WTC11 (cell line): Measurements from ENCODE around the gene TTC39A. TPM values are rescaled to one million over a fixed set of nuclear protein-coding genes. Genes with fewer than 3 reads are reported as not detected.

Source experiments
- ATAC-seq: fragments of 200-7000 bp; cut with Tn5 transposase; 2 replicates; pipeline ENCODE4 v1.10.0; 2021; ENCODE audit warnings: mild to moderate bottlenecking, moderate library complexity
- CTCF ChIA-PET: fragments of 300-600 bp; sonication (Branson Sonifier 250); formaldehyde crosslinking; loops from one replicate; lab custom pipeline; 2021; ENCODE audit warnings: antibody characterized with exemption; lab: Charles Lee
- POLR2A ChIA-PET: fragments of 350-600 bp; sonication (Branson Sonifier 250); formaldehyde crosslinking; loops from one replicate; lab custom pipeline; 2021; ENCODE audit warnings: antibody characterized with exemption; lab: Charles Lee
- DNase-seq: peaks from one replicate; pipeline ENCODE4 v3.0.0; 2021; ENCODE audit warnings: low spot score
- H3K27ac Mint-ChIP-seq: 2 replicates; pipeline ENCODE4 v1.8.0; 2021; ENCODE audit warnings: mixed read lengths
- H3K27me3 Mint-ChIP-seq: 2 replicates; pipeline ENCODE4 v1.8.0; 2021; ENCODE audit warnings: low read depth, mild to moderate bottlenecking, moderate library complexity, mixed read lengths
- H3K36me3 Mint-ChIP-seq: 2 replicates; pipeline ENCODE4 v1.8.0; 2021; ENCODE audit warnings: mixed read lengths
- H3K4me1 Mint-ChIP-seq: 2 replicates; pipeline ENCODE4 v1.8.0; 2022; ENCODE audit warnings: mixed read lengths
- H3K4me3 Mint-ChIP-seq: 2 replicates; pipeline ENCODE4 v1.8.0; 2021; ENCODE audit warnings: mild to moderate bottlenecking, moderate library complexity, mixed read lengths
- H3K9me3 Mint-ChIP-seq: 2 replicates; pipeline ENCODE4 v1.8.0; 2021; ENCODE audit warnings: mixed read lengths
- ARID4B ChIP-seq: sonication (generic); formaldehyde crosslinking; IDR thresholded peaks from 2 replicates; pipeline ENCODE4 v1.8.0; 2023; ENCODE audit warnings: missing genetic modification reagents, mild to moderate bottlenecking, borderline replicate concordance
- ATF3 ChIP-seq: sonication (generic); formaldehyde crosslinking; conservative IDR thresholded peaks from 2 replicates; pipeline ENCODE4 v1.8.1; 2022; ENCODE audit warnings: mild to moderate bottlenecking, missing genetic modification reagents
- CREM ChIP-seq: sonication (generic); formaldehyde crosslinking; IDR thresholded peaks from 2 replicates; pipeline ENCODE4 v1.8.1; 2022; ENCODE audit warnings: mild to moderate bottlenecking, missing genetic modification reagents, moderate library complexity
- GTF2I ChIP-seq: fragments of 250-450 bp; sonication (Bioruptor Pico); conservative IDR thresholded peaks from 2 replicates; pipeline ENCODE4 v1.4.0; 2021; ENCODE audit warnings: mild to moderate bottlenecking
- JUN ChIP-seq: sonication (generic); formaldehyde crosslinking; IDR thresholded peaks from 2 replicates; pipeline ENCODE4 v1.8.0; 2023; ENCODE audit warnings: mild to moderate bottlenecking, missing genetic modification reagents
- RELA ChIP-seq: sonication (generic); formaldehyde crosslinking; IDR thresholded peaks from 2 replicates; pipeline ENCODE4 v1.8.1; 2022; ENCODE audit warnings: missing genetic modification reagents, mild to moderate bottlenecking, borderline replicate concordance
- TEAD4 ChIP-seq: sonication (generic); formaldehyde crosslinking; IDR thresholded peaks from 2 replicates; pipeline ENCODE4 v1.8.0; 2022; ENCODE audit warnings: mild to moderate bottlenecking, missing genetic modification reagents
- ZBTB43 ChIP-seq: sonication (generic); formaldehyde crosslinking; IDR thresholded peaks from 2 replicates; pipeline ENCODE4 v1.8.1; 2023; ENCODE audit warnings: mild to moderate bottlenecking, missing genetic modification reagents
- ZNF263 ChIP-seq: sonication (generic); formaldehyde crosslinking; IDR thresholded peaks from 2 replicates; pipeline ENCODE4 v1.8.1; 2022; ENCODE audit warnings: low read depth, mild to moderate bottlenecking, moderate library complexity, missing genetic modification reagents
- ZNF317 ChIP-seq: sonication (generic); formaldehyde crosslinking; IDR thresholded peaks from 2 replicates; pipeline ENCODE4 v1.8.1; 2023; ENCODE audit warnings: low read depth, mild to moderate bottlenecking, moderate library complexity, missing genetic modification reagents, borderline replicate concordance
- ZNF396 ChIP-seq: fragments of 250-450 bp; sonication (Bioruptor Pico); IDR thresholded peaks from 2 replicates; pipeline ENCODE4 v1.8.0; 2021; ENCODE audit warnings: mild to moderate bottlenecking, moderate library complexity, borderline replicate concordance
- ZNF532 ChIP-seq: fragments of 250-450 bp; sonication (Bioruptor Pico); IDR thresholded peaks from 2 replicates; pipeline ENCODE4 v1.9.0; 2021; ENCODE audit warnings: mild to moderate bottlenecking, borderline replicate concordance
- total RNA-seq: library from RNA; stranded (reverse); gene quantifications from 3 replicates; pipeline ENCODE4 v1.2.3, GENCODE V29; 2021
- TF ChIP-seq, protein P1 (sequence below): fragments of 250-450 bp; sonication (Bioruptor Pico); IDR thresholded peaks from 2 replicates; pipeline ENCODE4 v1.9.0; 2021; ENCODE audit warnings: mild to moderate bottlenecking
- TF ChIP-seq, protein P2 (sequence below): sonication (generic); formaldehyde crosslinking; IDR thresholded peaks from 2 replicates; pipeline ENCODE4 v1.8.0; 2022; ENCODE audit warnings: mild to moderate bottlenecking, missing genetic modification reagents
- TF ChIP-seq, protein P3 (sequence below): sonication (generic); formaldehyde crosslinking; IDR thresholded peaks from 2 replicates; pipeline ENCODE4 v1.8.0; 2023; ENCODE audit warnings: missing genetic modification reagents

The TTC39A gene
- total RNA-seq, 1 experiment from 2014 or later: 3.4 TPM

GRCh38 chr1:51306950-51307349, 23.4 kb downstream of the TTC39A start (continued):
- no peak for TF ChIP-seq ZNF532
- no peak for TF ChIP-seq TEAD4 (CRISPR knock-in tag)
- TF ChIP-seq, protein P1, sequence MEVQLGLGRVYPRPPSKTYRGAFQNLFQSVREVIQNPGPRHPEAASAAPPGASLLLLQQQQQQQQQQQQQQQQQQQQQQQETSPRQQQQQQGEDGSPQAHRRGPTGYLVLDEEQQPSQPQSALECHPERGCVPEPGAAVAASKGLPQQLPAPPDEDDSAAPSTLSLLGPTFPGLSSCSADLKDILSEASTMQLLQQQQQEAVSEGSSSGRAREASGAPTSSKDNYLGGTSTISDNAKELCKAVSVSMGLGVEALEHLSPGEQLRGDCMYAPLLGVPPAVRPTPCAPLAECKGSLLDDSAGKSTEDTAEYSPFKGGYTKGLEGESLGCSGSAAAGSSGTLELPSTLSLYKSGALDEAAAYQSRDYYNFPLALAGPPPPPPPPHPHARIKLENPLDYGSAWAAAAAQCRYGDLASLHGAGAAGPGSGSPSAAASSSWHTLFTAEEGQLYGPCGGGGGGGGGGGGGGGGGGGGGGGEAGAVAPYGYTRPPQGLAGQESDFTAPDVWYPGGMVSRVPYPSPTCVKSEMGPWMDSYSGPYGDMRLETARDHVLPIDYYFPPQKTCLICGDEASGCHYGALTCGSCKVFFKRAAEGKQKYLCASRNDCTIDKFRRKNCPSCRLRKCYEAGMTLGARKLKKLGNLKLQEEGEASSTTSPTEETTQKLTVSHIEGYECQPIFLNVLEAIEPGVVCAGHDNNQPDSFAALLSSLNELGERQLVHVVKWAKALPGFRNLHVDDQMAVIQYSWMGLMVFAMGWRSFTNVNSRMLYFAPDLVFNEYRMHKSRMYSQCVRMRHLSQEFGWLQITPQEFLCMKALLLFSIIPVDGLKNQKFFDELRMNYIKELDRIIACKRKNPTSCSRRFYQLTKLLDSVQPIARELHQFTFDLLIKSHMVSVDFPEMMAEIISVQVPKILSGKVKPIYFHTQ: no peak
- TF ChIP-seq ARID4B (CRISPR knock-in tag): no peak
- TF ChIP-seq, protein P2, sequence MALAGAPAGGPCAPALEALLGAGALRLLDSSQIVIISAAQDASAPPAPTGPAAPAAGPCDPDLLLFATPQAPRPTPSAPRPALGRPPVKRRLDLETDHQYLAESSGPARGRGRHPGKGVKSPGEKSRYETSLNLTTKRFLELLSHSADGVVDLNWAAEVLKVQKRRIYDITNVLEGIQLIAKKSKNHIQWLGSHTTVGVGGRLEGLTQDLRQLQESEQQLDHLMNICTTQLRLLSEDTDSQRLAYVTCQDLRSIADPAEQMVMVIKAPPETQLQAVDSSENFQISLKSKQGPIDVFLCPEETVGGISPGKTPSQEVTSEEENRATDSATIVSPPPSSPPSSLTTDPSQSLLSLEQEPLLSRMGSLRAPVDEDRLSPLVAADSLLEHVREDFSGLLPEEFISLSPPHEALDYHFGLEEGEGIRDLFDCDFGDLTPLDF (CRISPR knock-in tag): no peak
- TF ChIP-seq ZNF317: no peak
- TF ChIP-seq CREM: no peak
- TF ChIP-seq, all 79 proteins: peak for 0

DNA sequence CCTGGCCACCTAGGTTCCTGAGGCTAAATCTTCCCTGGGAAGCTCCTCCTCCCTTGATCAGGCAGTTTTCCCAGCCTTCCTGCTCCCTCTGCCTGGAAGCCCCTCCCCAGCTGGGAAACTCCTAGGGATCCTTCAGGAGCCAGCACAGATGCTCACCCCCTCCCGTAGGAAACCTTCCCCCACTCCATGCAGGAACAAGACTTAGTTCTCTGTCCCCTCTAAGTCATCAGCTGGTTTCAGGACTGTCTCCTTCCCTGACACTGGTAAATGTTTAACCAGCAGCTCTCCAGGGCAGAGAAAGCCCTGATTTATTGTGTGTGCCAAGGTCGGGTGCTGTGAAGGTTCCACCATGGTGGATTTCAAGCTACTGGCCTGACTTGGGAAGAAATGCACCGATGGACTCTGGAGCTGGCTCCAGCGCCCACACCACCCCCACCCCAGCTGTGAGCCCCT, 25.0 kb downstream of the TTC39A start:
- ChIA-PET CTCF (interaction anchor here (0.8 to 2.8 kb wide), 5 partner anchors 8 to 64 kb away, joined by 3 to 46 read pairs (median 3); no protein-coding TSS in a partner anchor), POLR2A (interaction anchor here (1.2 kb wide), 1 partner anchor 9 kb away, joined by 3 read pairs; no protein-coding TSS in a partner anchor)
- no peaks in the 10 kb centered on the region for H3K9me3 Mint-ChIP-seq
- DNase-seq (no peak), ATAC-seq (peak; percentile 54)
- H3K27me3 Mint-ChIP-seq: no peaks in the 10 kb centered on the region
- no peaks in the 10 kb centered on the region for H3K36me3 Mint-ChIP-seq
- 0 out of 2 replicates have a peak, but pooled peaks cover 3% of the 10 kb centered on the region for H3K4me1 Mint-ChIP-seq
- no peak overlapping the region for H3K4me3 Mint-ChIP-seq
- no peak overlapping the region for H3K27ac Mint-ChIP-seq
- no peak for TF ChIP-seq RELA (CRISPR knock-in tag)
- TF ChIP-seq, protein P3, sequence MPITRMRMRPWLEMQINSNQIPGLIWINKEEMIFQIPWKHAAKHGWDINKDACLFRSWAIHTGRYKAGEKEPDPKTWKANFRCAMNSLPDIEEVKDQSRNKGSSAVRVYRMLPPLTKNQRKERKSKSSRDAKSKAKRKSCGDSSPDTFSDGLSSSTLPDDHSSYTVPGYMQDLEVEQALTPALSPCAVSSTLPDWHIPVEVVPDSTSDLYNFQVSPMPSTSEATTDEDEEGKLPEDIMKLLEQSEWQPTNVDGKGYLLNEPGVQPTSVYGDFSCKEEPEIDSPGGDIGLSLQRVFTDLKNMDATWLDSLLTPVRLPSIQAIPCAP (CRISPR knock-in tag): no peak
- TF ChIP-seq ATF3: no peak
- TF ChIP-seq CREM: no peak
- no peak for TF ChIP-seq JUN
- TF ChIP-seq ARID4B (CRISPR knock-in tag): no peak
- TF ChIP-seq GTF2I (CRISPR knock-in tag): no peak
- no peak for TF ChIP-seq ZNF263 (CRISPR knock-in tag)
- TF ChIP-seq ZNF396: no peak
- TF ChIP-seq ZBTB43 (CRISPR knock-in tag): no peak
